Testis (tissue), 3 donors: ENCODE measurements around the gene WDR18. TPM values are rescaled to one million over a fixed set of nuclear protein-coding genes. Genes with fewer than 3 reads are reported as not detected.

Experiments
- DNase-seq: peaks from one replicate; pipeline ENCODE4 v3.0.0-alpha.2; 2019
- H3K27ac ChIP-seq, 2 donors: fragments of 200-600 bp; sonication (generic); one replicate each; pipeline ENCODE4 v1.5.1; 2019
- H3K27me3 ChIP-seq: fragments of 200-600 bp; sonication (generic); one replicate; pipeline ENCODE4 v1.5.1; 2019
- H3K36me3 ChIP-seq: fragments of 200-600 bp; sonication (generic); one replicate; pipeline ENCODE4 v1.5.1; 2017; ENCODE audit warnings: low read depth; ENCODE audit errors: missing control alignments
- H3K4me1 ChIP-seq: fragments of 200-600 bp; sonication (generic); one replicate; pipeline ENCODE4 v1.5.1; 2019
- H3K4me3 ChIP-seq, 2 donors: fragments of 200-600 bp; sonication (generic); one replicate each; pipeline ENCODE4 v1.5.1; 2017 to 2019
- H3K9me3 ChIP-seq: fragments of 200-600 bp; sonication (generic); one replicate; pipeline ENCODE4 v1.5.1; 2017
- POLR2A ChIP-seq: fragments of 450-650 bp; IDR thresholded peaks from one replicate; pipeline ENCODE4 v1.6.1; 2017; ENCODE audit warnings: antibody characterized with exemption, mild to moderate bottlenecking, moderate library complexity
- WGBS, 2 donors: methylation state at CpG; one replicate each; pipeline ENCODE4 v1.1.5; 2018; 5-methylcytosine and 5-hydroxymethylcytosine counted together
- intact Hi-C: fragments of 100-400 bp; cut with DNase I; formaldehyde crosslinking; loops from one replicate; pipeline ENCODE4 v1.15.1; 2023; ENCODE audit warnings: low total_unique reads
- polyA plus RNA-seq: library from polyadenylated mRNA; stranded (reverse); fragments of 350-450 nt; fragmentation: Illumina TruSeq; extraction: RNeasy Lipid Tissue Mini Kit (QIAGEN cat#74804); gene quantifications from one replicate; pipeline ENCODE4 v1.2.3, GENCODE V29; 2014; ENCODE audit warnings: low read depth, low replicate concordance; ENCODE audit not compliant: insufficient read depth
- total RNA-seq, 2 donors: library from RNA; depleted of rRNA; stranded (reverse); fragments of >200 nt; gene quantifications; one replicate each; pipeline ENCODE4 v1.2.3, GENCODE V29; 2016
- TF ChIP-seq, protein P1 (sequence below), 3 experiments: fragments of 450-650 bp in 2 of 3; fragments of 200-600 bp in 1 of 3; sonication (generic) in 1 of 3; IDR thresholded peaks; one replicate each; pipeline ENCODE4 v1.5.1; 2016 to 2019; ENCODE audit warnings: antibody characterized with exemption in 3 of 3, mild to moderate bottlenecking in 2 of 3, moderate library complexity in 1 of 3

The WDR18 gene
- total and polyA plus RNA-seq, 3 donors from 2014 or later = 38.7 to 108 (median 70.9) TPM

DNA sequence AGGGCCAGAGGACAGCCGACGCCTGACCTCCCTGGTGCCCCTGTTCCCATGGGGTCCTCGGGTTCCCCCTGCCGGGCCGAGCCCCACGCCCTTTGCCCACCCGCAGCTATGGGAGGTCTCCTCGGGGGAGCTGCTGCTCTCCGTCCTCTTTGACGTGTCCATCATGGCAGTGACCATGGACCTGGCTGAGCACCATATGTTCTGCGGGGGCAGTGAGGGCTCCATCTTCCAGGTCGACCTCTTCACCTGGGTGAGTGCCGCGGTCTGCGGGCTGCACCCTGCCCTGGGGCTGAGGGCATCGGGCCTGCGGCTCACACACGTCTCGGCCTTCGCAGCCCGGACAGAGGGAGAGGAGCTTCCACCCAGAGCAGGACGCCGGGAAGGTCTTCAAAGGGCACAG lies 6.6 kb downstream of the WDR18 start:
- Histone ChIP-seq H3K9me3 (no peaks in the 10 kb centered on the region), H3K36me3 (no peaks in the 10 kb centered on the region), H3K4me3 (no peak overlapping the region), H3K27me3 (no peaks in the 10 kb centered on the region), H3K4me1 (peaks cover 9% of the 10 kb centered on the region), H3K27ac (no peak overlapping the region)
- no peak for DNase-seq
- intact Hi-C loops = no loop called here
- TF ChIP-seq, protein P1, sequence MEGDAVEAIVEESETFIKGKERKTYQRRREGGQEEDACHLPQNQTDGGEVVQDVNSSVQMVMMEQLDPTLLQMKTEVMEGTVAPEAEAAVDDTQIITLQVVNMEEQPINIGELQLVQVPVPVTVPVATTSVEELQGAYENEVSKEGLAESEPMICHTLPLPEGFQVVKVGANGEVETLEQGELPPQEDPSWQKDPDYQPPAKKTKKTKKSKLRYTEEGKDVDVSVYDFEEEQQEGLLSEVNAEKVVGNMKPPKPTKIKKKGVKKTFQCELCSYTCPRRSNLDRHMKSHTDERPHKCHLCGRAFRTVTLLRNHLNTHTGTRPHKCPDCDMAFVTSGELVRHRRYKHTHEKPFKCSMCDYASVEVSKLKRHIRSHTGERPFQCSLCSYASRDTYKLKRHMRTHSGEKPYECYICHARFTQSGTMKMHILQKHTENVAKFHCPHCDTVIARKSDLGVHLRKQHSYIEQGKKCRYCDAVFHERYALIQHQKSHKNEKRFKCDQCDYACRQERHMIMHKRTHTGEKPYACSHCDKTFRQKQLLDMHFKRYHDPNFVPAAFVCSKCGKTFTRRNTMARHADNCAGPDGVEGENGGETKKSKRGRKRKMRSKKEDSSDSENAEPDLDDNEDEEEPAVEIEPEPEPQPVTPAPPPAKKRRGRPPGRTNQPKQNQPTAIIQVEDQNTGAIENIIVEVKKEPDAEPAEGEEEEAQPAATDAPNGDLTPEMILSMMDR (IDR thresholded peaks at IDR 0.05) = no peak
- TF ChIP-seq POLR2A = no peak
- WGBS, 2 donors = 75 to 82% methylated on average over 7 to 23 of the region's 23 CpGs

DNA sequence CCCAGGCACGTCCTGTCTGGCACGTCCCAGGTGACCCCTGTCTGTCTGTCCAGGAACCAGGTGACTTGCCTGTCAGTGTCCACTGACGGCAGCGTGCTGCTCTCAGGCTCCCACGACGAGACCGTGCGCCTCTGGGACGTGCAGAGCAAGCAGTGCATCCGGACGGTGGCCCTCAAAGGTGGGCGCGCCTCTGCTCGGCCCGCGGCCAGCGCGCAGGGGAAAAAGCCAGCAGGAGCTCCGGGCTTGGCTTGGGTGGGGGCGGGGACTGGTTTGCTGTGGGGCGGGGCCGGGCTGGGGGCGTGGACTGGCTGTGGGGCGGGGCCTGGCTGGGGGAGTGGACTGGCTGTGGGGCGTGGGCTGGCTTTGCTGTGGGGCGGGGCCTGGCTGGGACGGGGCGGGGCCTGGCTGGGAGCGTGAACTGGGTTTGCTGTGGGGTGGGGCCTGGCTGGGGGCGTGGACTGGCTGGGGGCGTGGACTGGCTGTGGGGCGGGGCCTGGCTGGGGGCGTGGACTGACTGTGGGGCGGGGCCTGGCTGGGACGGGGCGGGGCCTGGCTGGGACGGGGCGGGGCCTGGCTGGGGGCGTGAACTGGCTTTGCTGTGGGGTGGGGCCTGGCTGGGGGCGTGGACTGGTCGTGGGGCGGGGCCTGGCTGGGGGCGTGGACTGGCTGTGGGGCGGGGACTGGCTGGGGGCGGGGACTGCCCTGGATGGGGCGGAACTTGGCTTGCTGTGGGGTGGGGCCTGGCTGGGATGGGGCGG lies 7.2 kb downstream of the WDR18 start:
- TF ChIP-seq POLR2A = no peak
- TF ChIP-seq, protein P1 (IDR thresholded peaks at IDR 0.05) = no peak
- H3K36me3 ChIP-seq = no peaks in the 10 kb centered on the region
- no peaks in the 10 kb centered on the region for H3K27me3 ChIP-seq
- no peaks in the 10 kb centered on the region for H3K9me3 ChIP-seq
- intact Hi-C loops = no loop called here
- H3K4me3 ChIP-seq = no peak overlapping the region
- peaks cover 13% of the 10 kb centered on the region for H3K4me1 ChIP-seq
- 82% methylated on average over 6 of the region's 47 CpGs; no CpG with 5 or more reads in 1 of the 2 donors for WGBS, 2 donors
- DNase-seq = peak; percentile 82
- no peak overlapping the region for H3K27ac ChIP-seq

DNA sequence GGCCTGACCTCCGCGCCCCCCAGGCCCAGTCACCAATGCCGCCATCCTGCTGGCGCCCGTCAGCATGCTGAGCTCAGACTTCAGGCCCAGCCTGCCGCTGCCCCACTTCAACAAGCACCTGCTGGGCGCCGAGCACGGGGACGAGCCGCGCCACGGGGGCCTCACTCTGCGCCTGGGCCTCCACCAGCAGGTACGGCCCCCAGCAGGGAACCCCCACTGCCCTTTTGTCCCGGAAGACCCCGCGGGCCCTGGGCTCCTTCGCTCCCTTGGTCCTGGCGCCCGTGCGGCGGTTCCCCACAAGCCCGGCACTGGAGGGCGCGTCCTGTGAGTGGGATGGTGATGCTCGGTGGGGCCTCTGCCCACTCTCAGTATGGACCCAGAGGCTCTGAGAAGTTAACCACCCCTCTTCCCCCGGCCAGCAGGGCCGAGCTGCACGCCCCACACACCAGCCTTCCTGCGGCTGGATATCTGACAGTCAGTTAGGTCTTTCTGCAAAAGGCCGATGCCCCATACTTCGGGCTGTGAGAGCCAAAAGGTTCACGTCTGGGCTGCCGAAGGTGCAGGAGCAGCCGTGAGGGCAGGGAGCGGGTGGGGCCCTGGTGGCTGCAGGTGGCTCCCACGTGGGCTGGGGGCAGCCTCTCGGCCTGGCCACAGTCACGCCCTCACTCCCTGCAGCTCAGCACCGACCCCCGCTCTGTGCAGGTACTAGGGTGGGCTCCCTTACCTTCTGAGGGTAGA lies 8.0 kb downstream of the WDR18 start:
- DNase-seq = no peak
- H3K4me3 ChIP-seq = peak overlapping the region in 1 of 2 donors; percentile 18
- H3K9me3 ChIP-seq = no peaks in the 10 kb centered on the region
- WGBS, 2 donors = 62 to 81% methylated on average over 20 to 32 of the region's 42 CpGs
- H3K36me3 ChIP-seq = no peaks in the 10 kb centered on the region
- no peak for TF ChIP-seq POLR2A
- TF ChIP-seq, protein P1 (IDR thresholded peaks at IDR 0.05) = no peak
- H3K27me3 ChIP-seq = no peaks in the 10 kb centered on the region
- no peak overlapping the region for H3K27ac ChIP-seq
- H3K4me1 ChIP-seq = peaks cover 16% of the 10 kb centered on the region
- intact Hi-C loops = no loop called here

DNA sequence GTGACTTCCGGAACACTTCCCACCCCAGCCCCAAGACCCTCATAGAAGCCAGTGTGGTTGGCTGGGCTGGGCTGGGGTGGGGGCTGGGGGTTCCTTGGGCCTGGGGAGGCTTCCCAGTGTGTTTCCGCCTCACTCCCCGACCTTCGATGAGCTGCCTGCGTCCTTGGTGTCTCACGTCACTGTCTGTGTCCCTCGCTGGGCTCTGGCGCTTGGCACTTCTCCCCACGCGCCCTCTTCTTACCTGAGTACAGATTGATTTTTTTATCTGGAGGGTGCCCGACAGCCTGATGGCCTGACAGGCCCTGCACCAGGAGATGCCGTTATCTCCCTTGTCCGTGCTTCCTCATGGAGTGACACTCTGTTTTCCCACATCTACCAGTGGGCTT lies 8.5 kb downstream of the WDR18 start:
- Histone ChIP-seq H3K9me3 (no peaks in the 10 kb centered on the region), H3K27ac (no peak overlapping the region), H3K27me3 (no peaks in the 10 kb centered on the region), H3K36me3 (no peaks in the 10 kb centered on the region), H3K4me3 (no peak overlapping the region), H3K4me1 (peaks cover 16% of the 10 kb centered on the region)
- WGBS, 2 donors = 88 to 94% methylated on average over 13 of the region's 13 CpGs
- TF ChIP-seq, protein P1 (IDR thresholded peaks at IDR 0.05) = no peak
- no peak for TF ChIP-seq POLR2A
- intact Hi-C loops = no loop called here
- DNase-seq = no peak
